Aorta (tissue), 5 donors: ENCODE data around the gene NDUFS2. TPM values are rescaled to one million over a fixed set of nuclear protein-coding genes. Genes with fewer than 3 reads are reported as not detected.
"Not testable (repeated sequence)": the region's sequence is repeated elsewhere in the genome, so short reads cannot be mapped to it uniquely, and the experiment has no call there.

Source experiments
- ATAC-seq: fragments of 200-7000 bp; cut with Tn5 transposase; one replicate; pipeline ENCODE4 v1.9.1; 2022; ENCODE audit warnings: moderate library complexity; ENCODE audit not compliant: low FRiP score
- DNase-seq, 2 donors: peaks; one replicate each; pipeline ENCODE4 v3.0.0-alpha.2; 2020
- H3K27ac ChIP-seq, 2 donors: one replicate each; pipeline ENCODE4 v1.5.1; 2013; ENCODE audit warnings: low read length in 2 of 2, mild to moderate bottlenecking in 2 of 2, moderate library complexity in 2 of 2, control low read depth in 1 of 2, inconsistent platforms in 1 of 2, low read depth in 1 of 2
- H3K27me3 ChIP-seq, 2 donors: one replicate each; pipeline ENCODE4 v1.6.1; 2013; ENCODE audit warnings: control low read depth in 1 of 2, low read length in 1 of 2, mild to moderate bottlenecking in 1 of 2, moderate library complexity in 1 of 2; ENCODE audit not compliant: insufficient read depth in 2 of 2, control insufficient read depth in 1 of 2
- H3K36me3 ChIP-seq, 2 donors: one replicate each; pipeline ENCODE4 v1.6.1; 2013; ENCODE audit warnings: control low read depth in 1 of 2, low read length in 1 of 2, mild to moderate bottlenecking in 1 of 2; ENCODE audit not compliant: insufficient read depth in 2 of 2, control insufficient read depth in 1 of 2
- H3K4me1 ChIP-seq, 2 donors: one replicate each; pipeline ENCODE4 v1.6.1; 2013; ENCODE audit warnings: low read length in 2 of 2, control low read depth in 1 of 2, mild to moderate bottlenecking in 1 of 2, moderate library complexity in 1 of 2; ENCODE audit not compliant: insufficient read depth in 2 of 2, control insufficient read depth in 1 of 2
- H3K4me3 ChIP-seq, 2 donors: one replicate each; pipeline ENCODE4 v1.5.1; 2013; ENCODE audit warnings: low read length in 2 of 2, control low read depth in 1 of 2, mild to moderate bottlenecking in 1 of 2
- H3K9me3 ChIP-seq: one replicate; pipeline ENCODE4 v1.6.1; 2013; ENCODE audit warnings: mild to moderate bottlenecking, low read length; ENCODE audit not compliant: control insufficient read depth
- WGBS, 2 donors: extraction: QIAGEN DNeasy Blood & Tissue Kit; methylation state at CpG; one replicate each; pipeline ENCODE4 v1.1.7; 2013; 5-methylcytosine and 5-hydroxymethylcytosine counted together
- intact Hi-C, 2 donors: fragments of 100-400 bp; cut with DNase I; formaldehyde crosslinking; loops; one replicate each; pipeline versions ENCODE4 v1.14.2 to v1.15.0; 2022
- polyA plus RNA-seq, 2 donors: library from polyadenylated mRNA; stranded (reverse); fragments of 200-250 nt; gene quantifications; one replicate each; pipeline ENCODE4 v1.2.3, GENCODE V29; 2013
- total RNA-seq, 2 donors: library from RNA; stranded (reverse); fragmentation: NEBNext Ultra II Directional; extraction: Animal tissue kit (Norgen Biotek cat#: 25700); gene quantifications; one replicate each; pipeline ENCODE4 v1.2.1, GENCODE V29; 2021
- donor health status: healthy with polysubstance abuse.
- donor health status: Bipolar disorder and iron deficiency.
- donor health status: DM: no; HTN: no; CAD: no.
- donor health status: DM: no; HTN: no; CAD: no.
- donor health status: DM: yes; HTN: yes; CAD: no.

NDUFS2 gene
- total and polyA plus RNA-seq, 4 donors: 55.3 to 88.1 (median 63.8) TPM

- ATAC-seq, H3K4me3 ChIP-seq, H3K27ac ChIP-seq, H3K4me1 ChIP-seq, DNase-seq, H3K36me3 ChIP-seq, H3K27me3 ChIP-seq, intact Hi-C loops, H3K9me3 ChIP-seq: not testable (repeated sequence)
- 84 to 87% methylated on average over 4 of the region's 4 CpGs for WGBS, 2 donors
These were observed 53.9 kb downstream of the NDUFS2 start for GRCh38 chr1:161255955-161256520.

- ATAC-seq, DNase-seq, H3K27me3 ChIP-seq, H3K36me3 ChIP-seq, H3K4me1 ChIP-seq, H3K4me3 ChIP-seq, intact Hi-C loops, H3K9me3 ChIP-seq, H3K27ac ChIP-seq: not testable (repeated sequence)
- WGBS, 2 donors: 94 to 95% methylated on average over 5 of the region's 5 CpGs
These were observed 54.9 kb downstream of the NDUFS2 start for GRCh38 chr1:161257109-161257508.

GRCh38 chr1:161258439-161259344 is 56.5 kb downstream of the NDUFS2 start, which contains the start of gene PCP4L1:
TSS of gene PCP4L1 (plus strand) at chr1:161258745. CDS start at chr1:161258975, 230 bp downstream.
- Histone ChIP-seq H3K4me3 (peak within 1 kb of the TSS; percentile 28 to 36), H3K36me3 (no peaks in the 10 kb centered on the region), H3K27ac (no peak within 1 kb of the TSS), H3K9me3 (peaks cover 7% of the 10 kb centered on the region), H3K27me3 (peaks cover 0 to 5% of the 10 kb centered on the region in 2 donors), H3K4me1 (no peaks in the 10 kb centered on the region)
- 2% methylated on average over 48 to 62 of the region's 62 CpGs for whole genome bisulfite sequencing, 2 donors
- DNase-seq (peak in 1 of 2 donors; percentile 55), ATAC-seq (peak; percentile 60)
- intact Hi-C loops: no loop called here

- no peak overlapping the region for H3K4me3 ChIP-seq
- DNase-seq: no peak
- intact Hi-C loops: no loop called here
- no peak overlapping the region for H3K27ac ChIP-seq
- H3K27me3 ChIP-seq: peaks cover 0 to 5% of the 10 kb centered on the region in 2 donors
- 34 to 38% methylated on average over 6 of the region's 6 CpGs for WGBS, 2 donors
- peaks cover 7% of the 10 kb centered on the region for H3K9me3 ChIP-seq
- H3K4me1 ChIP-seq: no peaks in the 10 kb centered on the region
- ATAC-seq: no peak
- no peaks in the 10 kb centered on the region for H3K36me3 ChIP-seq
These were observed 57.2 kb downstream of the NDUFS2 start for GRCh38 chr1:161259345-161259702.

GRCh38 chr1:161259765-161260164 is 57.6 kb downstream of the NDUFS2 start:
- Histone ChIP-seq H3K36me3 (no peaks in the 10 kb centered on the region), H3K27me3 (peaks cover 0 to 5% of the 10 kb centered on the region in 2 donors), H3K9me3 (peaks cover 7% of the 10 kb centered on the region), H3K4me3 (no peak overlapping the region), H3K27ac (no peak overlapping the region), H3K4me1 (no peaks in the 10 kb centered on the region)
- DNase-seq (no peak), ATAC-seq (no peak)
- 68 to 71% methylated on average over 1 of the region's 1 CpG for WGBS, 2 donors
- intact Hi-C loops: no loop called here

GRCh38 chr1:161260376-161261260 is 58.5 kb downstream of the NDUFS2 start:
- Histone ChIP-seq H3K4me1 (no peaks in the 10 kb centered on the region), H3K9me3 (peaks cover 7% of the 10 kb centered on the region), H3K36me3 (no peaks in the 10 kb centered on the region), H3K4me3 (no peak overlapping the region), H3K27me3 (peaks cover 0 to 5% of the 10 kb centered on the region in 2 donors), H3K27ac (no peak overlapping the region)
- intact Hi-C loops: no loop called here
- ATAC-seq (no peak), DNase-seq (no peak)
- 30% methylated on average over 9 of the region's 9 CpGs for WGBS, 2 donors

- 54 to 61% methylated on average over 12 of the region's 12 CpGs for WGBS, 2 donors
- H3K36me3 ChIP-seq: no peaks in the 10 kb centered on the region
- peaks cover 0 to 5% of the 10 kb centered on the region in 2 donors for H3K27me3 ChIP-seq
- H3K4me3 ChIP-seq: no peak overlapping the region
- intact Hi-C loops: no loop called here
- no peak for DNase-seq
- no peaks in the 10 kb centered on the region for H3K4me1 ChIP-seq
- no peak for ATAC-seq
- peaks cover 7% of the 10 kb centered on the region for H3K9me3 ChIP-seq
- H3K27ac ChIP-seq: no peak overlapping the region
These were observed 59.4 kb downstream of the NDUFS2 start for GRCh38 chr1:161261261-161262235.
